NCI-H69 (cell line): Measurements from ENCODE around the gene DPH2.
A peak's percentile ranks its signal among the peaks of the same experiment; 100 is the strongest.

Experiments used
- DNase-seq: peaks from one replicate; lab custom pipeline; 2025; lab: John Stamatoyannopoulos, UW

The DPH2 gene

GRCh38 chr1:43969746-43970466 lies at the start of gene DPH2:
Gene DPH2, plus strand, starts transcription at chr1:43970010. Its CDS starts 166 bp downstream, at chr1:43970176.
- DNase-seq = peak; percentile 96

- DNase-seq = no peak
Observed at GRCh38 chr1:43921022-43921421, 48.8 kb upstream of the DPH2 start.

- DNase-seq = no peak
Observed at GRCh38 chr1:43924516-43924915, 45.3 kb upstream of the DPH2 start.

- no peak for DNase-seq
Observed at GRCh38 chr1:43925846-43926245, 44.0 kb upstream of the DPH2 start.

GRCh38 chr1:43930168-43930948 lies 39.5 kb upstream of the DPH2 start:
- peak; percentile 40 for DNase-seq

- no peak for DNase-seq
Observed at GRCh38 chr1:43930949-43931275, 38.9 kb upstream of the DPH2 start.

- no peak for DNase-seq
Observed at GRCh38 chr1:43931711-43932660, 37.8 kb upstream of the DPH2 start.

GRCh38 chr1:43932786-43933385 lies 36.9 kb upstream of the DPH2 start:
- peak; percentile 59 for DNase-seq

GRCh38 chr1:43933386-43934100 lies 36.3 kb upstream of the DPH2 start, which contains the start of gene ARTN:
Gene ARTN, plus strand, starts transcription at chr1:43933801. Its CDS starts 1,856 bp downstream, at chr1:43935657.
- DNase-seq = peak; percentile 59

- peak; percentile 70 for DNase-seq
Observed at GRCh38 chr1:43934101-43934985, 35.5 kb upstream of the DPH2 start.

- no peak for DNase-seq
Observed at GRCh38 chr1:43934986-43935324, 34.9 kb upstream of the DPH2 start.

GRCh38 chr1:43935711-43936427 lies 33.9 kb upstream of the DPH2 start:
- DNase-seq = peak; percentile 37

- DNase-seq = peak; percentile 62
Observed at GRCh38 chr1:43936431-43937151, 33.2 kb upstream of the DPH2 start.

- no peak for DNase-seq
Observed at GRCh38 chr1:43937179-43937865, 32.5 kb upstream of the DPH2 start.

- no peak for DNase-seq
Observed at GRCh38 chr1:43938383-43938782, 31.4 kb upstream of the DPH2 start.

GRCh38 chr1:43938892-43939587 lies 30.8 kb upstream of the DPH2 start:
- DNase-seq = no peak

- DNase-seq = no peak
Observed at GRCh38 chr1:43942411-43942810, 27.4 kb upstream of the DPH2 start.

- no peak for DNase-seq
Observed at GRCh38 chr1:43944860-43945259, 24.9 kb upstream of the DPH2 start.
